Measurements from ENCODE around the gene ZFP62.

GRCh38 chr5:180824630-180825476, 36.2 kb downstream of the ZFP62 start:
- TF ChIP-seq, protein P1, sequence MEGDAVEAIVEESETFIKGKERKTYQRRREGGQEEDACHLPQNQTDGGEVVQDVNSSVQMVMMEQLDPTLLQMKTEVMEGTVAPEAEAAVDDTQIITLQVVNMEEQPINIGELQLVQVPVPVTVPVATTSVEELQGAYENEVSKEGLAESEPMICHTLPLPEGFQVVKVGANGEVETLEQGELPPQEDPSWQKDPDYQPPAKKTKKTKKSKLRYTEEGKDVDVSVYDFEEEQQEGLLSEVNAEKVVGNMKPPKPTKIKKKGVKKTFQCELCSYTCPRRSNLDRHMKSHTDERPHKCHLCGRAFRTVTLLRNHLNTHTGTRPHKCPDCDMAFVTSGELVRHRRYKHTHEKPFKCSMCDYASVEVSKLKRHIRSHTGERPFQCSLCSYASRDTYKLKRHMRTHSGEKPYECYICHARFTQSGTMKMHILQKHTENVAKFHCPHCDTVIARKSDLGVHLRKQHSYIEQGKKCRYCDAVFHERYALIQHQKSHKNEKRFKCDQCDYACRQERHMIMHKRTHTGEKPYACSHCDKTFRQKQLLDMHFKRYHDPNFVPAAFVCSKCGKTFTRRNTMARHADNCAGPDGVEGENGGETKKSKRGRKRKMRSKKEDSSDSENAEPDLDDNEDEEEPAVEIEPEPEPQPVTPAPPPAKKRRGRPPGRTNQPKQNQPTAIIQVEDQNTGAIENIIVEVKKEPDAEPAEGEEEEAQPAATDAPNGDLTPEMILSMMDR (IDR thresholded peaks at IDR 0.05 in 2 of 3, conservative IDR thresholded peaks at IDR 0.05 in 1 of 3; ENCODE audit: borderline replicate concordance in 1 of 3, insufficient read depth in 1 of 3, low read depth in 2 of 3, low read length in 2 of 3): no peak
- no peak for TF ChIP-seq POLR2A (IDR thresholded peaks at IDR 0.05; ENCODE audit: borderline replicate concordance, extremely low read depth, insufficient read depth, insufficient read length)
- TF ChIP-seq POLR2AphosphoS5 (IDR thresholded peaks at IDR 0.05; ENCODE audit: low read depth, low read length): no peak
- TF ChIP-seq EZH2 (IDR thresholded peaks at IDR 0.05): no peak
- TF ChIP-seq EZH2phosphoT487 (IDR thresholded peaks at IDR 0.05; ENCODE audit: borderline replicate concordance): no peak
- no peak for TF ChIP-seq YY1 (IDR thresholded peaks at IDR 0.05; ENCODE audit: extremely low read depth, insufficient replicate concordance, low read depth, low read length)
- TF ChIP-seq MAX (IDR thresholded peaks at IDR 0.05): no peak
